ENCODE measurements around the gene GALNS. TPM values are rescaled to one million over a fixed set of nuclear protein-coding genes. Genes with fewer than 3 reads are reported as not detected.
A peak's percentile ranks its signal among the peaks of the same experiment; 100 is the strongest.

GALNS gene
- total and polyA plus RNA-seq, 8 donors, result 5.7 to 26.1 (median 9.1) TPM

DNA sequence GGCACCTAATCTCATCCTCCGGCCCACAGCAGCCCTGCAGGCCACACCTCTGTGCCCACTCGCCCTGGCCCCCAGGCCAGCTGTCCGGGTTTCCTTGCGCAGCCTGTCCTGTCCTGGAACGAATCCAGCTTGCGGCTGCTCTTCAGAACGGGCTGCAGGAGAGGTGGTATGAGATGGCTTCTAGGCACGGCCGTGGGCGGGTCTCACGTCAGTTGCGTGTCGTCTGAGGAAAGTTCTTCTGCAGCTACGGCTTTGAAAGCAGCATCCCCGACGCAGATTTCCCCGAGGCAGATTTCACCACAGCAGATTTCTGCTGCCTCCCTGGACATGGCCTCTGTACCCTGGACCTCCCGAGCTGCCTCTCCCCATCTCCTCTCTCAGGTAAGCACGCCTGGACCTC lies 18.2 kb downstream of the GALNS start:
- ATAC-seq, result no peak
- Histone ChIP-seq H3K9me3 (no peaks in the 10 kb centered on the region), H3K27ac (no peak overlapping the region), H3K4me3 (no peak overlapping the region), H3K4me1 (no peaks in the 10 kb centered on the region), H3K27me3 (no peaks in the 10 kb centered on the region), H3K36me3 (no peaks in the 10 kb centered on the region)
- WGBS, 2 donors, result 87 to 92% methylated on average over 19 of the region's 19 CpGs
- DNase-seq, result peak in 2 of 6 donors; percentile 21 to 64
- TF ChIP-seq, protein P1, sequence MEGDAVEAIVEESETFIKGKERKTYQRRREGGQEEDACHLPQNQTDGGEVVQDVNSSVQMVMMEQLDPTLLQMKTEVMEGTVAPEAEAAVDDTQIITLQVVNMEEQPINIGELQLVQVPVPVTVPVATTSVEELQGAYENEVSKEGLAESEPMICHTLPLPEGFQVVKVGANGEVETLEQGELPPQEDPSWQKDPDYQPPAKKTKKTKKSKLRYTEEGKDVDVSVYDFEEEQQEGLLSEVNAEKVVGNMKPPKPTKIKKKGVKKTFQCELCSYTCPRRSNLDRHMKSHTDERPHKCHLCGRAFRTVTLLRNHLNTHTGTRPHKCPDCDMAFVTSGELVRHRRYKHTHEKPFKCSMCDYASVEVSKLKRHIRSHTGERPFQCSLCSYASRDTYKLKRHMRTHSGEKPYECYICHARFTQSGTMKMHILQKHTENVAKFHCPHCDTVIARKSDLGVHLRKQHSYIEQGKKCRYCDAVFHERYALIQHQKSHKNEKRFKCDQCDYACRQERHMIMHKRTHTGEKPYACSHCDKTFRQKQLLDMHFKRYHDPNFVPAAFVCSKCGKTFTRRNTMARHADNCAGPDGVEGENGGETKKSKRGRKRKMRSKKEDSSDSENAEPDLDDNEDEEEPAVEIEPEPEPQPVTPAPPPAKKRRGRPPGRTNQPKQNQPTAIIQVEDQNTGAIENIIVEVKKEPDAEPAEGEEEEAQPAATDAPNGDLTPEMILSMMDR (IDR thresholded peaks at IDR 0.05), result no peak
- no peak for FAIRE-seq
- intact Hi-C loops (cut with DNase I), result no loop called here

DNA sequence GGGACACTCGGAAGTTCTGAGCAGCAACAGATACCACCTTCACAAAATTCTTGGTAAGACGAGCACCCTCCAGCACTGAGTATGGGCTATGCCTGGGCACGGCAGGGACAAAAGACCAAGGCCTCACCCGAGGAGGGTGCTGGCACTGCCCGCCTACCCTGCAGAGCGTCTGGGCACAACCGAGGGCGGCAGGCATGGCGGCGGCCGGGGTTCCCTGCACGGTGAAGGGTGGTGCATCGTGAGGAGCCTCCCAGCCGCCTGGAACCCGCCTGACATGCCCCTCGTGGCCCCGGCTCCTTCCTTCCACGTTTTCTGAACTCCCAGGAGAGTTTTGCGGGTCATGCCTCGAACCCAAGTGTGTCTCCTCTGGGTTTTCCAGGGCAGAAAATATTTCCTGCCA lies 18.9 kb downstream of the GALNS start:
- Histone ChIP-seq H3K4me1 (no peaks in the 10 kb centered on the region), H3K4me3 (no peak overlapping the region), H3K27me3 (no peaks in the 10 kb centered on the region), H3K27ac (no peak overlapping the region), H3K9me3 (no peaks in the 10 kb centered on the region), H3K36me3 (no peaks in the 10 kb centered on the region)
- DNase-seq, result peak in 1 of 6 donors; percentile 52
- FAIRE-seq, result no peak
- ATAC-seq, result no peak
- TF ChIP-seq, protein P1 (IDR thresholded peaks at IDR 0.05), result no peak
- WGBS, 2 donors, result 86 to 92% methylated on average over 20 of the region's 20 CpGs
- intact Hi-C loops (cut with DNase I), result no loop called here

DNA sequence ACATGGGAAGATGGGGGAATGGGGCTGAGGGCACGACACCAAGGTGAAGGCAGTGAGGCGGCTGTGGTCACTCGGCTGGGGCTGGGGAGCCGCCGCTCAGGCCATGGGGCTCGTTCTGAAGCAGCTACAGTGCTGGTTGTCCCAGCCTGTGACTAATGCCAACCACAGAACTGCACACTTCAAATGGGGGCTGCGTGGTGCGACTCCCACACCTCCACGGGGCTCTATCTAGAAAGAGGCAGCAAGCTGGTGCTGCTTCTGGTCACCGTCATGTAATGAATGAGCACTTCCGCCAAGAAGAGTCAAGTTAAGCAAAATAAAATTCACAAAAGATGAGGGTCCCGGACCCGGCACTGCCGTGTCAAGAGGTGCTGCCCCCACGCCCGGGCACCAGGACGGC lies 20.0 kb downstream of the GALNS start:
- ATAC-seq (no peak), DNase-seq (no peak), FAIRE-seq (no peak)
- H3K4me3 ChIP-seq, result no peak overlapping the region
- H3K4me1 ChIP-seq, result no peaks in the 10 kb centered on the region
- no peaks in the 10 kb centered on the region for H3K27me3 ChIP-seq
- no peaks in the 10 kb centered on the region for H3K36me3 ChIP-seq
- TF ChIP-seq, protein P1 (IDR thresholded peaks at IDR 0.05), result no peak
- 90 to 93% methylated on average over 17 of the region's 17 CpGs for WGBS, 2 donors
- H3K9me3 ChIP-seq, result no peaks in the 10 kb centered on the region
- H3K27ac ChIP-seq, result no peak overlapping the region
- intact Hi-C loops (cut with DNase I), result no loop called here

GRCh38 chr16:88835818-88836217 lies 20.9 kb downstream of the GALNS start:
- H3K4me3 ChIP-seq, result no peak overlapping the region
- no peaks in the 10 kb centered on the region for H3K36me3 ChIP-seq
- no peaks in the 10 kb centered on the region for H3K9me3 ChIP-seq
- 94% methylated on average over 33 of the region's 33 CpGs for WGBS, 2 donors
- TF ChIP-seq, protein P1 (IDR thresholded peaks at IDR 0.05), result no peak
- no peaks in the 10 kb centered on the region for H3K27me3 ChIP-seq
- no peak overlapping the region for H3K27ac ChIP-seq
- intact Hi-C loops (cut with DNase I), result no loop called here
- DNase-seq, result peak in 2 of 6 donors; percentile 25 to 46
- no peaks in the 10 kb centered on the region for H3K4me1 ChIP-seq
- ATAC-seq, result no peak
- no peak for FAIRE-seq

DNA sequence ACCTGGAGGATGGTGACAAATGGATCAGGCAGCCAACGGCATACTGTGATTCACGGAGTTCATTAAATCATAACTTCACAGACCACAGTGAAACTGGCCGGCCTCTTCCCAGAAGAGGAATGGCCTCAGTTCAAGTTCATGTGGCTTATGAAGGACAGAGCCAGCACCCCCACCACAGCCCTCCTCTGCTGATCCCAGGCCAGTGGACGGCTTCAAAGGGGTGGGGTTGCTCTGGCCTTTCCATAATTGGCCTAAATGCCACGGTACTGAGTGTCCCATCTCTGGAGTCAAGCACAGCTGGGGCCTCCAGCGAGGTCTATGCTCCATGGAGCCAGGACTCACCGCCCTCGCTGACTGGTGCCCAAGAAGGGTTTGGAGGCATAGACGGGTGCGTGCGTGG lies 21.4 kb downstream of the GALNS start:
- no peak overlapping the region for H3K4me3 ChIP-seq
- TF ChIP-seq, protein P1 (IDR thresholded peaks at IDR 0.05), result no peak
- no peak overlapping the region for H3K27ac ChIP-seq
- no peaks in the 10 kb centered on the region for H3K36me3 ChIP-seq
- no peaks in the 10 kb centered on the region for H3K9me3 ChIP-seq
- H3K27me3 ChIP-seq, result no peaks in the 10 kb centered on the region
- WGBS, 2 donors, result 86 to 88% methylated on average over 11 of the region's 11 CpGs
- H3K4me1 ChIP-seq, result no peaks in the 10 kb centered on the region
- FAIRE-seq, result no peak
- intact Hi-C loops (cut with DNase I), result no loop called here
- DNase-seq, result no peak
- ATAC-seq, result peak in 3 of 4 donors; percentile 29 to 58 (median 37)

Data from pancreas (tissue), 10 donors.